K562 (cell line): ENCODE data around the gene SCFD1. TPM values are rescaled to one million over a fixed set of nuclear protein-coding genes. Genes with fewer than 3 reads are reported as not detected.
A peak's percentile ranks its signal among the peaks of the same experiment; 100 is the strongest.

Experiments
- CREB3 ChIP-seq: fragments of 450-650 bp; conservative IDR thresholded peaks from 2 replicates; pipeline ENCODE4 v1.6.1; 2016; ENCODE audit warnings: missing genetic modification characterization, low read depth, mild to moderate bottlenecking, missing compliant biosample characterization, moderate library complexity
- DEAF1 ChIP-seq: fragments of 450-650 bp; formaldehyde crosslinking; IDR thresholded peaks from 2 replicates; pipeline ENCODE4 v1.4.0; 2020; ENCODE audit warnings: mild to moderate bottlenecking, moderate library complexity
- ETV5 ChIP-seq: sonication (generic); formaldehyde crosslinking; IDR thresholded peaks from 2 replicates; pipeline ENCODE4 v1.4.0; 2020; ENCODE audit warnings: low read depth, mild to moderate bottlenecking, missing genetic modification reagents
- EZH2 ChIP-seq: IDR thresholded peaks from 2 replicates; pipeline ENCODE4 v1.6.1; 2012; ENCODE audit warnings: low read depth, mild to moderate bottlenecking, inconsistent platforms, low read length, borderline replicate concordance
- ID3 ChIP-seq, 2 experiments: fragments of 250-450 bp in 1 of 2; fragments of 450-650 bp in 1 of 2; sonication (Bioruptor Pico) in 1 of 2; IDR thresholded peaks; 2 replicates each; pipeline versions ENCODE4 v1.6.1 to v1.8.0; 2016 to 2021; ENCODE audit warnings: mild to moderate bottlenecking in 2 of 2, moderate library complexity in 2 of 2, missing compliant biosample characterization in 1 of 2, missing genetic modification characterization in 1 of 2
- MTA1 ChIP-seq: fragments of 450-650 bp; IDR thresholded peaks from 2 replicates; pipeline ENCODE4 v1.6.1; 2017; ENCODE audit warnings: borderline replicate concordance
- NFE2L1 ChIP-seq: fragments of 450-650 bp; IDR thresholded peaks from 2 replicates; pipeline ENCODE4 v1.6.1; 2016; ENCODE audit warnings: missing genetic modification characterization, low read depth, mild to moderate bottlenecking, missing compliant biosample characterization, moderate library complexity, borderline replicate concordance
- NR2C1 ChIP-seq, 2 experiments: fragments of 450-650 bp; IDR thresholded peaks; 2 replicates each; pipeline ENCODE4 v1.6.1; 2017; ENCODE audit warnings: mild to moderate bottlenecking in 2 of 2, antibody characterized with exemption in 1 of 2, inconsistent platforms in 1 of 2, missing compliant biosample characterization in 1 of 2, missing genetic modification characterization in 1 of 2
- POLR2B ChIP-seq: fragments of 450-650 bp; IDR thresholded peaks from 2 replicates; pipeline ENCODE4 v1.6.1; 2018; ENCODE audit warnings: low read depth; ENCODE audit not compliant: partially characterized antibody
- SMARCC2 ChIP-seq: fragments of 450-650 bp; IDR thresholded peaks from 2 replicates; pipeline ENCODE4 v1.6.1; 2017; ENCODE audit warnings: antibody characterized with exemption, moderate library complexity, mild to moderate bottlenecking, low read depth
- ZBTB12 ChIP-seq: fragments of 250-450 bp; sonication (Bioruptor Pico); IDR thresholded peaks from 2 replicates; pipeline ENCODE4 v1.4.0; 2020
- ZNF407 ChIP-seq: fragments of 450-650 bp; IDR thresholded peaks from 2 replicates; pipeline ENCODE4 v1.6.1; 2016; ENCODE audit warnings: low read depth
- polyA plus RNA-seq, 8 experiments: library from polyadenylated mRNA; depleted of rRNA in 4 of 8; stranded (reverse) in 5 of 8; unstranded in 3 of 8; fragments of >200 nt; fragmentation: Nextera tagmentation in 2 of 8; fragmentation: Illumina TruSeq in 1 of 8; extraction: Ambion mirVana in 2 of 8; extraction: Trizol in 1 of 8; gene quantifications; 2 replicates each; pipeline versions ENCODE4 v1.2.1 to v1.2.3, GENCODE V29; 2011 to 2014; ENCODE audit warnings: inconsistent platforms in 1 of 8, missing spikeins in 1 of 8
- total RNA-seq, 7 experiments: library from RNA; depleted of rRNA in 6 of 7; stranded (reverse); fragments of >200 nt in 6 of 7; fragmentation: Illumina TruSeq in 2 of 7; extraction: Trizol in 2 of 7; gene quantifications; 2 replicates each; pipeline versions ENCODE4 v1.2.1 to v1.2.3, GENCODE V29; 2011 to 2021; ENCODE audit warnings: low replicate concordance in 1 of 7

Gene SCFD1
- total and polyA plus RNA-seq, 9 of the 15 experiments (the other 6 are each of a cell fraction or from before 2014, with no cell fraction given) = 48.9 to 112 (median 75.2) TPM

- TF ChIP-seq NR2C1 (IDR thresholded peaks at IDR 0.05) (peak; percentile 96), NR2C1 (tag; IDR thresholded peaks at IDR 0.05) (peak; percentile 98), CREB3 (tag) (0 out of 2 replicates have a peak, but pooled peaks have one; percentile 54), MTA1 (no peak), EZH2 (no peak), ETV5 (CRISPR knock-in tag) (peak; percentile 95), ZBTB12 (CRISPR knock-in tag) (peak; percentile 71), SMARCC2 (no peak), DEAF1 (CRISPR knock-in tag) (0 out of 2 replicates have a peak, but pooled peaks have one; percentile 24), NFE2L1 (tag) (no peak), ID3 (CRISPR knock-in tag; IDR thresholded peaks at IDR 0.05) (no peak), ID3 (tag; IDR thresholded peaks at IDR 0.05) (no peak), POLR2B (peak; percentile 94), ZNF407 (no peak)
Measured at GRCh38 chr14:30621940-30622830, at the start of gene SCFD1 (continued).
